G401.6 (cell line): ENCODE measurements around the gene CLEC14A.

Source experiments
- FAIRE-seq: peaks from 2 replicates; lab custom pipeline; 2012; peaks lifted over from hg19 to GRCh38; lab: Jason Lieb, UNC

The CLEC14A gene

DNA sequence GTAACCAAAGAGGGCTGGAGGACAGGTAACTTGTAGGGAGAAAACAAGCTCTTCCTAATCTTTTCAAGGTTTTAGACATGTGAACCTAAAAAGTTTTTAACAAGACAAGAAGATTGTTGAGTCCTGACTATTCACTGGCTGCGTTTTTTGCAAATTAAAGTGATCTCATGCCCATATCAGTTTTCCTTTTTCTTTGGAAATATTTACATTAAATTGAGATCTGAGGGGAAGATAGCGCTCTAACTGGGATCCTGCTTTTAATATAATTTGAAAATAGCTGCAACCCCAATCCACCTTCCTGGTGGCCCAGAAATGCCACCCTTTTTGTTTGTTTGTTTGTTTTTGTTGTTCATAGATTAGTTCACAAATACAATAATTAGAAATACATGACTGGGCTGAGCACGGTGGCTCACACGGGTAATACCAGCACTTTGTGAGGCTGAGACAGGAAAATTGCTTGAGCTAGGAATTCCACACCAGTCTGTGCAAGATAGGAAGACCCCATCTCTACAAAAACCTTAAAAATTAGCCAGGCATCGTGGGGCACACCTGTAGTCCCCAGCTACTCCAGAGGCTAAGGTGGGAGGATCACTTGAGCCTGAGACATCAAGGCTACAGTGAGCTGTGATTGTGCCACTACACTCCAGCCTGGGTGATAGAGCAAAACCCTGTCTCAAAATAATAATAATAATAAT is 50.6 kb downstream of the CLEC14A start:
- no peak for FAIRE-seq

DNA sequence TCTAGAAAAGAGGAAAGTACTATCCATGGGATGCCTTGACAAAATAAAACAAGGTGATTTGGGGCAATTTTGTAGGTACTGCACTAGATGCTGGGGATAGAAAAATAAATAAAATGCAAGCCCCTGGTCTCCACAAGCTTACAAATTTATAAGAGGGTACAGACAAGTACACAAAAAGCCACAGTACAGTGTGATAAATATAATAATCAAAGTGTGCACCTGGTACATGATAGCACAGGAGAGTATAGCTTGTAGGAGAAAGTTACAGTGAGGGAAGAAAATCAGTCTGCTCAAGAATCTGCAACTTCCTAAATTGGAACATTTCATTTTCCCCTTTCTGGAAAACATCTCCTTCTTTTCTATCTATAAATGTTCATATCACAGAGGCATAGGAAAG is 51.2 kb downstream of the CLEC14A start:
- no peak for FAIRE-seq
